GOT3 (cell line): ENCODE data around the gene CGGBP1.
"Not testable (repeated sequence)": the region's sequence is repeated elsewhere in the genome, so short reads cannot be mapped to it uniquely, and the experiment has no call there.

Experiments
- DNase-seq: peaks from one replicate; lab custom pipeline; 2025; ENCODE audit warnings: mixed read lengths; lab: John Stamatoyannopoulos, UW

Gene CGGBP1

DNA sequence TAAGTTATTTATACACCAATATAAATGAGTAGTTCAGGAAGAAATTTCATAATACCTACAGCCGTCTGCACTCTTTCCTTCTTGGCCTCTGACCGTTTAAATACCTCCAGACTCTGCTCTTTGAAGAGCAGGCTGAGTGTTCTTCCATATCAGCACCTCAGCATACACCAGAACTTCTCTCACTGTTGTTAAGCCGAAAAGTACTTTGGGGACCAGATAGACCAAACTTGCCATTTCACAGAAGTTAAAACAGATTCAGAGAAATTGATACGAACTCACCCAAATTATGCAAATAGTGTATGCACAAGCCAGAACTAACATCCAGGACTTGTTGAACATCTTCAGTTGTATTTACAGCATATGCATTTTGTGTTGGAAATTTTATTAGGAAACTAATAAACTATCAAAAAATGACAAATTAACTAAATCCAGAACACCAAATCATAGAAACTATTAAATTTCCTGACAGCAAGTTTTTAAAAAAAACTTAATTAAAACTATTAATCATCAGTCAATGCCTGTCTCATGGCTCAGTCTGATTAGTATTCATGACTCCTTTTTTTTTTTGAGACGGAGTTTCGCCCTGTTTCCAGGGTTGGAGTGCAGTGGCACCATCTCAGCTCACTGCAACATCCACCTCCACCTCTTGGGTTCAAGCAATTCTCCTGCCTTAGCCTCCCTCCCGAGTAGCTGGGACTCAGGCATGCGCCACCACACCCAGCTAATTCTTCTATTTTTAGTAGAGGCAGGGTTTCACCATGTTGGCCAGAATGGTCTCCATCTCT, 24.1 kb downstream of the CGGBP1 start:
- DNase-seq, result no peak

DNA sequence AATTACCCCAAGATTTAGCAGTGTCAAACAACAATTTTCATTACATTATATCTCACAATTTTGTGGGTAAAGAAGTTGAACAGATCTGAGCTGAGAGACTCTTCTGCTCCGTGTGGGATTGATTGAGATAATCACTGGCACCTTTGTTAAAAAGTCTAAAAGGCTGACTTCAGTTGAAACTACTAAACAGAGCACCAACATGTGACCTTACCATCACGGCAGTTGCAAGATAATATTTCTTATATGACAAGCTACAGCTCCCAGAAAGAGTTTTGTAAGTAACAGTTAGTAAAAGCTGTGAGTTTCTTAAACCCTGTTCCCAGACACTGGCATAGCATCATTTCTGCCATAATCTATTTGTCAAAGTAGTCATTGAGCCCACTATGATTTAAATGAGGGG, 25.0 kb downstream of the CGGBP1 start:
- DNase-seq, result no peak

DNA sequence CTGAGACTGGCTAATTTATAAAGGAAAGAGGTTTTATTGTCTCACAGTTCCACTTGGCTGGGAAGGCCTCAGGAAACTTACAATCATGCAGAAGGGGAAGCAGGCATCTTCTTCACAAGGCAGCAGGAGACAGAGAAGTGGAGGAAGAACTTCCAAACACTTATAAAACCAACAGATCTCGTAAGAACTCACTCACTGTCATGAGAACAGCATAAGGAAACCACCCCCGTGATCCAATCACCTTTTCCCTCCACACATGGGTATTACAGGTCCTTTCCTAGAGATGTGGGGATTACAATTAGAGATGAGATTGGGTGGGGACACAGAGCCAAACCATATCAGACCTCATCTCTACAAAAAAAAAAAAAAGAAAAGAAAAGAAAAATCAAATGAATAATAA, 25.7 kb downstream of the CGGBP1 start:
- no peak for DNase-seq

DNA sequence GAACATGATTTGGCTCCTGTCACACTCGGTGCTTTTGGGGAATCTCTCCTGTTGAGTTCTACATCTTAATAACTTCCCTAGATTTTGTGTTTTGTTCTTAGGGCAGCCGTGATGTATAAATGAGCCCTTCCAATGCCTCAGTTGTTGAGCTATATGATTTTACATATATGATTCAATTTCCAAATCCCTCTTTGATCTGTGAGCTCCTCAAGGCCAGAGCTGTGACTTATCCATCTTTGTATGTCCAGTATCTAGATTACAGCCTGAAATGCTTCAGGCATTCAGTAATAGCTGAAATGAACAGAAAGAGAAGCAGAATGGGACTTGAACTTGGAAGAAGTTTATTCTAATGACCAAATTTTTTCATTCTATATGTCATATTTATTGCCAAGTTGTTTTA, 26.6 kb downstream of the CGGBP1 start:
- no peak for DNase-seq

DNA sequence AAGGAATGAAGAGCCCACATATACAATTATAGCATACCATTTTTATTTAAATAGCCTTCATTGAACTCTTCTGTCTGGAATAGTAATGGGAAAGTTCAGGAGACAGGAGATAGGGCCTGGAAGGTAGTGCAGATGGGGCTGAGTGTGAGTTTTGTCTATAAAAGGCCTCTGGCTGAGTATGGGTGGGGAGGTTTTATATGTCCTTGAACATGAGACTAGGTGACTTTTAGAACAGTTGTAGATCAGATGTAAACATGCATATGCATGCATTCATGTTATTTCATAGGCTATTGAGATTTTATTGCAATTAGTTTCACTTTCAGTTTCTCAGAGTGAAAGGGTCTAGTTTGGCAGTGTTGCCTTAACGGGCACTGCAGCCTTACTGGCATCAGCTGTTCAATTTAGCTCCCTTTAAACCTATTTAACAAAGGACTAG, 27.1 kb downstream of the CGGBP1 start:
- no peak for DNase-seq

DNA sequence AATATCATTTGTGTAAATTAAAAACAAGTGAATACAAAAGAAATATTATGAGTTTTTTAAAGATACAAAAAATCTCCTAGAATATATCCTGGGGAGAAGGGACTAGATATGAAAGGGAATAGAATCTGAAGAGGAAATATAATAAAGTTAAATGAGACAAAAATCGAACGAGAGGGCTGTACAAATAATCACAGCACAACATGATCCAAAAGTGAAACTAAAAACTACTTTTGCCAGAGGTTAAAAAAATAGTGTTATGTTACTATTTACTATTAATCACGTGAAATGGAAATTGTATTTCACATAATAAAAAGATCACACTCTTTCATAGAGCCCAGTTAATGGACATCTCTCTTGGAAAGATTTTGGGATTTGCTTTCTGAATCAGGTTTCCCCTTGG, 28.6 kb downstream of the CGGBP1 start:
- DNase-seq, result no peak

DNA sequence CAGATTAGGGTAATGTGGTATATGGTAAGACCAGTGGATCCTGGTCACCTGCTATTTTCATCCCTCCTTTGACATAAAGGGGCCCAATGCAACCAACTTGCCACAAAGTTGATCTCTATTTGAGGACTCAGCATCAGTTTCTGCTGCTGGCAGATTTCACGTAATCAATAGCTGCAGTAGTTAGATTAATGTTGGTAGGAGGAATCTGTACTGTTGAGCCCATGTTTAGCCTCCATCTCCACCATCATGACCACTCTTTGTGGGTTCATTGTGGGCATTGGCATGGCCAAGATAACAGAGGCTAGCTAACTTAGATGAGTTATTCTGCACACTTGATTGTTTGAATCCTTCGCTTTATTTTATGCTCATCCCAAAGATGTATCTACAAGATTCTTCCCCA, 29.9 kb downstream of the CGGBP1 start:
- no peak for DNase-seq

DNA sequence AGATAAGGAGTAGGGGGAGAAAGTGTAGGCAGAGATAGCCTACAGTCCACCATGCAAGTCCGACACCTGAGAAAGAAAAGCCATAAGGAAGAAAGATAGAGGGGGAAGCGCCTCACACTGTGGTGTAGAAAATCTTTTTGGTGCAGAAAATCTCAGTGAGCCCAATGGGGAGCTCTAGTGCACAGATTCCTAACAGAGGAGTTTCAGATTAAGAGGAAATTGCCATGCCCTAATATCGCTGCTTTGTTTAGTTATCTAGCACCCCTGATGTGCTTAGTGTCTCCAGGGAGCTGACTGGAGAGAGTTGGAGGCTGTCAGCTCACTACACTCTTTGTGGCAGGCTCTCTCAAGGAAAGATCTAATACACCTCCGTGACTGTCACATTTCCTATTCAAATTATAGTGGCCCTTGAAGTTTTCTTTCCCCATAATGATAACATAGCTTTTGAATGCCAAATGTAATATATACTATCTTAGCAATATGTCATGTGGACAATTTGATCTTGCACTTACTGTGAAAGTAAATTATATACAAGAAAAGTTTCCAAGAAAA, 33.7 kb downstream of the CGGBP1 start:
- DNase-seq, result no peak

DNA sequence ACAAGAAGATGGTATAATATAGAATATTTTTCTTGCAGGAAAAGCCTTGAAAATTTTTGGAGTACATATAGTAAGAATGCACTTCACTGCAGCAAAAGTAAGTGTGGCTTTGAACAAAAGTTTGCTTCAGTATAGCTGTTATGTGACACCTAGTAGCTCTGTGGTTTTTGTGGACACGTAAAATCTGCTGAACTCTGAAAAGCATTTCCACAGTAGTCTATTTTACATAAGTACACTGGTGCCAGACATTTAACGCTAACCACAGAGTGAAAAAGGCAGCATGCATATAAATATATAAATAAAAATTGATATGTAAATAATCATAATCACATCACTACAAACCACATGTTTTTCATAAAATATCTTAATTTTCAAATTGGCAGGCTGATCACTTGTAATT, 39.8 kb downstream of the CGGBP1 start:
- DNase-seq, result no peak

DNA sequence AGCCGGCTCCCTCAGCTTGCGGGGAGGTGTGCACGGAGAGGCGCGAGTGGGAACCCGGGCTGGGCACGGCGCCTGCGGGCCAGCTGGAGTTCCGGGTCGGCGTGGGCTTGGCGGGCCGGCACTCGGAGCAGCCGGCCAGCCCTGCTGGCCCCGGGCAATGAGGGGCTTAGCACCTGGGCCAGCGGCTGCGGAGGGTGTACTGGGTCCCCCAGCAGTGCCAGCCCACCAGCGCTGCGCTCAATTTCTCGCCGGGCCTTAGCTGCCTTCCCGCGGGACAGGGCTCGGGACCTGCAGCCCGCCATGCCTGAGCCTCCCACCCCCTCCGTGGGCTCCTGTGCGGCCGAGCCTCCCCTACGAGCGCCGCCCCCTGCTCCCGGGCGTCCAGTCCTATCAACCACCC, 43.1 kb downstream of the CGGBP1 start:
- not testable (repeated sequence) for DNase-seq

DNA sequence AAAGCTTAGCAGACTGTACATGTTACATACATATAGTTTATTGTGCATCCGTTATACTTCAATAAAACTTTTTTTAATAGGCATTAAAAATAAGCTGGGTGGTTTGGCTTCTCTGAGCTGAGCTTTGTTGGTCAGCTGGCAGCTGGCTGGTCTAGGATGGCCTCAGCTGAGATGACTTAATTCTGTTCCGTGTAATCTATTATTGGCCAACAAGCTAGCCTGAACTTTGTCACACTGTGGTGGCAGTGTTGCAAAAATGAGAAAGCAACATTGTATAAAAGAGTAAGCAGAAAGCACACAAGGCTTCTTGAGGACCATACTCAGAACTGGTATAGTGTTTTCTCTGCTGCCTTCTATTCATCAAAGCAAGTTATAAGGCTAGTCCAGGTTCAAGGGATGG, 45.2 kb downstream of the CGGBP1 start:
- no peak for DNase-seq

DNA sequence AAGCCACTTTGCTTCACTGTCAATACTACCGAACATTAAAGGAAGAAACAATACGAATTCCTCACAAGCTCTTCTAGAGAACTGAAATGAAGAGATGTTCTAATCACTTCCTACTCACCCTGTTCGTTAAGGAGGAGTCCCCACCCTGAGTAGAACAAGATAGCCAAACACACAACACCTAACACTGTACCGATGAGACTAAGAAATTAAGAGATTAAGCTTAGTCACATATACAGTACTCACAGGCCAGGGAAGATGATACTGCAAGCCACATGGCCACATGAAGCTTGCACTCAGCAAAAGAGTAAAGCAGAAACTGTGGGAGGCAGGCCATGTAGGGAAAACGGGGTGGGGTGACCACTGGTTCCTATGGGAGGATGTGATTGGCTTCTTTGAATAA, 48.0 kb downstream of the CGGBP1 start:
- DNase-seq, result no peak

DNA sequence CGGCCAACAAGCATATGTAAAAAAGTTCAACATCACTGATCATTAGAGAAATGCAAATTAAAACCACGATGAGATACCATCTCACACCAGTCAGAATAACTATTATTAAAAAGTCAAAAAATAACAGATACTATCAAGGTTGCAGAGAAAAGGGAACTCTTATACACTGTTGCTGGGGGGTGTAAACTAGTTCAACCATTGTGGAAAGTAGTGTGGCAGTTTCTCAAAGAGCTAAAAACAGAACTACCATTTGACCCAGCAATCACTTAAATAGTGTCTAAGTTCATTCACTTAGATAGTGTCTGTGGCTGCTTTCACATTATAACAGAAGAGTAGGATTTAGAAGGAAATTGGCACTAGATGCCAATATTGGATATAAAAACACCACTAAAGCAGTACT, 49.7 kb downstream of the CGGBP1 start:
- DNase-seq, result no peak

DNA sequence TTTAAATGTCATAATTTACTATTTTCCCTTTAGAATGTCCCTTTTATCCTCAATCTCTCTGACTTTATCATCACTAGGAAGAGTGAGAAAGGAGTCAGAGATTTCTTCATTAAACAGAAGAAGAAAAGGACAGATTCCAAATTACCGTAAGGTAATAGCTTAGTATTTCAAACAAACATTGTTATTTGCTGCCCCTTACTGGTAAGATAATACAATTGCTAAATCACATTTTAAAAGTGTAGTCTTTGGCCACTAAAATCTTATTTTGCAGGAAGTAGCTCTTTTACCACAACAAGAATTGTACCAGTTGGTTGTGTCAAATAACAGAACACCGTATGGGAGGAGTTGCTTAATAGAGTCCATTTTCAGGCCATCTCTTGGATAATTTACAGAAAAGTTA, 53.7 kb downstream of the CGGBP1 start:
- no peak for DNase-seq

DNA sequence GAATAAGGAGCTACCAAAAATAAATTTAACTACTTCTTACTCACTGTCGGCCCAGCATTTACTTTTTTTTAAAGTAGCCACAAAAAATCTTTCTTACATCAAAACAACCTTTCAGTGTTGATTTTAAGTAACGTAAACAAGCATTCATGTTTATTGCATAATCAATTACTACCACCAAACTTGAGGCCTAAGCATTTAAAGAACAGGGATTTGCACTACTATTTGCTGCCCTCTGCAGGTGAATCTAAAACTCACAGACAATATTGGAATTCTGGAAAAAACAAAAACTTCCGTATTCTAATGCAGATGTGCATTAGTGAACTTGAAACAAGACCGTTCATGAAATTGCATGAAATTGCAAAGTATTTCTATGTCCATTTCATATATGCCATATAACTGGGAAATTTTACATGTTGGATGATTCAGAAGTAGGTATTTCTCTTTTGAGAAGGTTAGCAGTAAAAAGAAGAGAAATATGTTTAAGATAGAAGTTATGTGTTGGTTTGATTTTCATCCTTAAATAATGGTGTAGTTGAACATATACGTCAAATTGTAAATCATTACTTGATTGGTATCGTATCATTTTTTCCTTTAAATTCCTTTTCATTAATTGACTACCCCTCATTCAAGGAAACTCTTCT, 55.6 kb downstream of the CGGBP1 start:
- no peak for DNase-seq

DNA sequence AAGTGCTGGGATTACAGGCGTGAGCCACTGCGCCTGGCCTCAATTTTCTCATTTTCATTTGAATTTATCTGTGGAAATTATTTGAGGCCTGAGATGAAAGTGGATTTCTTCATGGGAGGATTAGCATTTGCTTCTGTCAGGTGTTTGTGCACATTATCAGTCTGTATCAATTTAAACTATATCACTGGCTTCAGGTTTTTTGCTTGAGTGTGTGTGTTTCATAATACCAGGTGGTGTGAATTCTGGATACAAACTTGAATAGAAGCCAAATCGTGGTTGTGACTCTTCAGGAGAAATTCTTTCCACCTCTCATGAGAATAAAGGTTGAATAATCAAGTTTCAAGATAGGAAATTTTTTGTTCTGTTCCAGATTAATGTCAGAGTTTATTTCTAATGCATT, 56.4 kb downstream of the CGGBP1 start:
- DNase-seq, result no peak
